H1 (cell line): ENCODE measurements around the gene C17orf107. TPM values are rescaled to one million over a fixed set of nuclear protein-coding genes. Genes with fewer than 3 reads are reported as not detected.

ENCODE experiments used
- CTCF ChIA-PET: fragments of 300-600 bp; sonication (Branson Sonifier 250); formaldehyde crosslinking; loops from one replicate; lab custom pipeline; 2021; ENCODE audit not compliant: partially characterized antibody; lab: Charles Lee
- POLR2A ChIA-PET: fragments of 300-600 bp; sonication (Branson Sonifier 250); formaldehyde crosslinking; loops from one replicate; lab custom pipeline; 2021; ENCODE audit warnings: inconsistent platforms; ENCODE audit not compliant: partially characterized antibody; lab: Charles Lee
- DNase-seq, 2 experiments: peaks; one replicate each; pipeline versions ENCODE4 v3.0.0 to v3.0.0-alpha.2; 2010 to 2022; ENCODE audit warnings: low spot score in 2 of 2, low read depth in 1 of 2, mixed read lengths in 1 of 2
- FAIRE-seq: peaks from 2 replicates; lab custom pipeline; 2011; peaks lifted over from hg19 to GRCh38; lab: Jason Lieb, UNC
- H2AFZ ChIP-seq: 2 replicates; pipeline ENCODE4 v1.8.1; 2012; ENCODE audit warnings: low read length, inconsistent platforms
- H2AK5ac ChIP-seq: 2 replicates; pipeline ENCODE4 v1.6.1; 2013; ENCODE audit warnings: low read depth, low read length
- H2BK120ac ChIP-seq: replicated peaks from 2 replicates; pipeline ENCODE3; 2013; ENCODE audit warnings: low read depth, low read length, inconsistent platforms
- H2BK12ac ChIP-seq: 2 replicates; pipeline ENCODE4 v1.6.1; 2013; ENCODE audit warnings: low read depth, low read length
- H2BK15ac ChIP-seq: 2 replicates; pipeline ENCODE4 v1.6.1; 2013; ENCODE audit warnings: low read length
- H2BK20ac ChIP-seq: 2 replicates; pipeline ENCODE4 v1.6.1; 2013; ENCODE audit warnings: low read length
- H2BK5ac ChIP-seq: 2 replicates; pipeline ENCODE4 v1.6.1; 2013; ENCODE audit warnings: low read depth, low read length
- H3K14ac ChIP-seq: 2 replicates; pipeline ENCODE4 v1.6.1; 2013; ENCODE audit warnings: inconsistent platforms; ENCODE audit not compliant: insufficient read length
- H3K18ac ChIP-seq: 2 replicates; pipeline ENCODE4 v1.6.1; 2013; ENCODE audit warnings: low read length; ENCODE audit errors: extremely low read depth
- H3K23ac ChIP-seq: 2 replicates; pipeline ENCODE4 v1.6.1; 2013; ENCODE audit warnings: inconsistent platforms; ENCODE audit not compliant: insufficient read length
- H3K23me2 ChIP-seq: 2 replicates; pipeline ENCODE4 v1.6.1; 2013; ENCODE audit warnings: low read depth, low read length
- H3K27ac ChIP-seq: 2 replicates; pipeline ENCODE4 v1.6.1; 2011; ENCODE audit warnings: low read depth, low read length, inconsistent platforms
- H3K27me3 ChIP-seq, 4 experiments: replicated peaks in 1 of 4; 1 replicate in 1 of 4; 2 replicates in 3 of 4; pipeline versions ENCODE4 v1.6.1 to v1.8.1; 2011 to 2013; ENCODE audit warnings: low read length in 3 of 4, mild to moderate bottlenecking in 3 of 4, inconsistent platforms in 2 of 4, mixed read lengths in 2 of 4, moderate library complexity in 1 of 4; ENCODE audit not compliant: control insufficient read depth in 3 of 4, insufficient read depth in 3 of 4; ENCODE audit errors: extremely low read depth in 1 of 4
- H3K36me3 ChIP-seq, 4 experiments: 2 replicates each; pipeline versions ENCODE4 v1.6.1 to v1.8.1; 2011 to 2013; ENCODE audit warnings: mild to moderate bottlenecking in 4 of 4, low read length in 3 of 4, moderate library complexity in 2 of 4, control low read depth in 1 of 4, inconsistent platforms in 1 of 4; ENCODE audit not compliant: insufficient read depth in 4 of 4, control insufficient read depth in 2 of 4
- H3K4ac ChIP-seq: replicated peaks from 2 replicates; pipeline ENCODE3; 2013; ENCODE audit warnings: low read length, low read depth, mixed read lengths, inconsistent platforms; ENCODE audit not compliant: insufficient read length
- H3K4me1 ChIP-seq, 4 experiments: replicated peaks in 1 of 4; 1 replicate in 1 of 4; 2 replicates in 3 of 4; pipeline versions ENCODE4 v1.6.1 to v1.8.1; 2011 to 2013; ENCODE audit warnings: low read length in 3 of 4, inconsistent platforms in 2 of 4, mixed read lengths in 1 of 4; ENCODE audit not compliant: insufficient read depth in 4 of 4, control insufficient read depth in 3 of 4
- H3K4me2 ChIP-seq, 2 experiments: 2 replicates each; pipeline versions ENCODE4 v1.6.1 to v1.8.1; 2011 to 2013; ENCODE audit warnings: low read depth in 2 of 2, low read length in 2 of 2, control low read depth in 1 of 2, inconsistent platforms in 1 of 2, mild to moderate bottlenecking in 1 of 2; ENCODE audit not compliant: insufficient read depth in 1 of 2
- H3K4me3 ChIP-seq, 4 experiments: fragments of 200-600, 300-600 bp in 1 of 4; sonication (generic), shearing (Covaris generic), sonication (Bioruptor Twin) in 1 of 4; 2 replicates each; pipeline versions ENCODE4 v1.5.1 to v1.8.1; 2011 to 2016; ENCODE audit warnings: low read length in 4 of 4, low read depth in 3 of 4, control low read depth in 2 of 4, inconsistent platforms in 2 of 4, mild to moderate bottlenecking in 2 of 4, mixed read lengths in 1 of 4, moderate library complexity in 1 of 4; ENCODE audit not compliant: insufficient read depth in 2 of 4; ENCODE audit errors: extremely low read depth in 1 of 4
- H3K56ac ChIP-seq: replicated peaks from 2 replicates; pipeline ENCODE3; 2013; ENCODE audit warnings: low read depth, mild to moderate bottlenecking, mixed read lengths, low read length, inconsistent platforms; ENCODE audit not compliant: insufficient read length
- H3K79me1 ChIP-seq: 2 replicates; pipeline ENCODE4 v1.6.1; 2013; ENCODE audit warnings: low read depth, low read length, control low read depth
- H3K79me2 ChIP-seq, 2 experiments: 2 replicates each; pipeline versions ENCODE4 v1.6.1 to v1.8.1; 2012 to 2013; ENCODE audit warnings: low read length in 2 of 2, mild to moderate bottlenecking in 2 of 2, inconsistent platforms in 1 of 2; ENCODE audit not compliant: insufficient read depth in 2 of 2, control insufficient read depth in 1 of 2
- H3K9ac ChIP-seq, 4 experiments: replicated peaks in 1 of 4; 1 replicate in 1 of 4; 2 replicates in 3 of 4; pipeline versions ENCODE4 v1.6.1 to v1.8.1; 2011 to 2013; ENCODE audit warnings: low read depth in 3 of 4, low read length in 3 of 4, control low read depth in 2 of 4, mild to moderate bottlenecking in 2 of 4, moderate library complexity in 2 of 4, inconsistent platforms in 1 of 4; ENCODE audit errors: extremely low read depth in 1 of 4
- H3K9me3 ChIP-seq, 2 experiments: 2 replicates each; pipeline versions ENCODE4 v1.6.1 to v1.8.1; 2012 to 2013; ENCODE audit warnings: mild to moderate bottlenecking in 2 of 2, moderate library complexity in 2 of 2, control low read depth in 1 of 2, inconsistent platforms in 1 of 2, low read depth in 1 of 2, low read length in 1 of 2, mixed read lengths in 1 of 2; ENCODE audit not compliant: insufficient read depth in 2 of 2
- H4K20me1 ChIP-seq, 2 experiments: replicated peaks in 1 of 2; 2 replicates each; pipeline versions ENCODE3 to v1.8.1; 2011 to 2013; ENCODE audit warnings: inconsistent platforms in 2 of 2, low read length in 2 of 2, mild to moderate bottlenecking in 1 of 2; ENCODE audit not compliant: insufficient read depth in 2 of 2, control insufficient read depth in 1 of 2
- H4K5ac ChIP-seq: 2 replicates; pipeline ENCODE4 v1.6.1; 2013; ENCODE audit warnings: low read length, low read depth, mixed read lengths, inconsistent platforms; ENCODE audit not compliant: insufficient read length
- H4K8ac ChIP-seq: 2 replicates; pipeline ENCODE4 v1.8.0; 2013; ENCODE audit warnings: mild to moderate bottlenecking, moderate library complexity, low read length, inconsistent platforms; ENCODE audit not compliant: insufficient read depth; ENCODE audit errors: extremely low read depth
- H4K91ac ChIP-seq: replicated peaks from 2 replicates; pipeline ENCODE3; 2013; ENCODE audit warnings: low read length, mixed read lengths, inconsistent platforms; ENCODE audit not compliant: insufficient read length
- CREB1 ChIP-seq: IDR thresholded peaks from 2 replicates; pipeline ENCODE4 v1.6.1; 2012; ENCODE audit warnings: inconsistent platforms
- KDM5A ChIP-seq: fragments of 200-600 bp; IDR thresholded peaks from 2 replicates; pipeline ENCODE4 v1.7.1; 2012; ENCODE audit warnings: mild to moderate bottlenecking, low read length, inconsistent platforms, mixed read lengths
- NANOG ChIP-seq: IDR thresholded peaks from 2 replicates; pipeline ENCODE4 v1.6.1; 2011; ENCODE audit warnings: low read length, low read depth, mild to moderate bottlenecking, inconsistent platforms; ENCODE audit not compliant: insufficient read depth, poor library complexity, severe bottlenecking
- POLR2A ChIP-seq, 2 experiments: IDR thresholded peaks; 1 replicate in 1 of 2; 2 replicates in 1 of 2; pipeline ENCODE4 v1.6.1; 2011; ENCODE audit warnings: low read depth in 2 of 2, low read length in 2 of 2, mild to moderate bottlenecking in 2 of 2; ENCODE audit errors: control extremely low read depth in 1 of 2
- RNF2 ChIP-seq: fragments of 200-900, 300-1000 bp; sonication (generic); IDR thresholded peaks from 2 replicates; pipeline ENCODE4 v1.7.1; 2016; ENCODE audit warnings: borderline replicate concordance, low read depth, mild to moderate bottlenecking, antibody characterized with exemption, low read length; ENCODE audit not compliant: poor library complexity, severe bottlenecking; ENCODE audit errors: missing control alignments
- SIN3A ChIP-seq, 2 experiments: IDR thresholded peaks in 1 of 2; conservative IDR thresholded peaks in 1 of 2; 2 replicates each; pipeline ENCODE4 v1.6.1; 2011 to 2012; ENCODE audit warnings: low read length in 2 of 2, improper control_type of control experiment in 1 of 2, low read depth in 1 of 2, mild to moderate bottlenecking in 1 of 2
- SP2 ChIP-seq: IDR thresholded peaks from 2 replicates; pipeline ENCODE4 v1.6.1; 2012; ENCODE audit warnings: mild to moderate bottlenecking, low read length, inconsistent platforms
- WGBS, 2 experiments: shearing (Covaris generic) in 1 of 2; methylation state at CpG; one replicate each; pipeline versions ENCODE4 v1.1.6 to v1.1.7; 2013 to 2015; ENCODE audit warnings: low lambda C conversion rate in 2 of 2, mixed read lengths in 2 of 2, inconsistent platforms in 1 of 2, low coverage in 1 of 2, missing lambda C conversion rate in 1 of 2; ENCODE audit not compliant: insufficient replicate concordance in 2 of 2, insufficient coverage in 1 of 2, insufficient read length in 1 of 2; ENCODE audit errors: extremely low coverage in 1 of 2, missing lambda C conversion rate in 1 of 2; 5-methylcytosine and 5-hydroxymethylcytosine counted together
- polyA plus RNA-seq, 7 experiments: library from polyadenylated mRNA; depleted of rRNA in 3 of 7; stranded (reverse) in 5 of 7; unstranded in 2 of 7; fragments of >200 nt in 5 of 7; fragments of 200-250 nt in 2 of 7; gene quantifications; 1 replicate in 5 of 7; 2 replicates in 1 of 7; 4 replicates in 1 of 7; pipeline versions ENCODE4 v1.2.1 to v1.2.3, GENCODE V29; 2011 to 2013; ENCODE audit warnings: missing spikeins in 2 of 7, mixed read lengths in 2 of 7
- total RNA-seq: library from RNA; stranded (reverse); fragmentation: NEBNext Ultra II Directional; extraction: Animal tissue kit (Norgen Biotek cat#: 25700); gene quantifications from 2 replicates; pipeline ENCODE4 v1.2.1, GENCODE V29; 2021
- TF ChIP-seq, protein P1 (sequence below): IDR thresholded peaks from 2 replicates; pipeline ENCODE4 v1.6.1; 2011; ENCODE audit warnings: low read depth, mild to moderate bottlenecking, low read length; ENCODE audit not compliant: insufficient read depth
- TF ChIP-seq, protein P2 (sequence below): IDR thresholded peaks from 2 replicates; pipeline ENCODE4 v1.6.1; 2012; ENCODE audit warnings: inconsistent platforms
- TF ChIP-seq, protein P3 (sequence below): IDR thresholded peaks from 2 replicates; pipeline ENCODE4 v1.6.1; 2012; ENCODE audit warnings: inconsistent platforms

Gene C17orf107
- total and polyA plus RNA-seq, 2 of the 8 experiments (the other 6 are each of a cell fraction or from before 2014, with no cell fraction given): 0.39 to 0.45 TPM

DNA sequence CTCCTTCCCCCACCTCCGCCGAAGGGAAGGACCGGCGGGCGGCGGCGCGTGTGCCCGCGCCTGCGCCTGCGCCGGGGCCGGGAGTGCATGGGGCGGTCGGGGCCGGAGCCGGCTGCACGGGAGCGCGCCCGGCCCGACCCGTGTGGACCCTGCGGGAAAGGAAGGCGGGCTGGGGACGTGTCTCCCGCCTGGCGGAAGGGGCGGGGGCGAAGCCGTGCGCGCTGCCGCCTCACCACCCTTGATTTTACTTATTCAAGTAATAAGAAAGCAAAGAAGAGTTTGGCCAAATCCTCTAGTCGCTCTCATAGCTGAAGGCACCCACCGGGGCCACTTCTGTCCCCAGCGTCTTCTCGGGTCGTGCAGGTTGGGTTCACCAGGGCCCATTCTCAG lies 49.6 kb downstream of the C17orf107 start:
- H4K20me1 ChIP-seq: peaks cover 16 to 18% of the 10 kb centered on the region in 2 experiments
- H3K9ac ChIP-seq: peak overlapping the region in 3 of 4 experiments; percentile 75 to 93 (median 77); a peak in 6 of 7 replicates
- peaks cover 2 to 28% (median 22%) of the 10 kb centered on the region in 4 experiments for H3K36me3 ChIP-seq
- 0% methylated on average over 26 of the region's 40 CpGs; no CpG with 5 or more reads in 1 of the 2 experiments for WGBS, 2 experiments
- 0 out of 2 replicates have a peak, but pooled peaks cover 2% of the 10 kb centered on the region for H3K79me1 ChIP-seq
- H4K8ac ChIP-seq: peak overlapping the region; percentile 73; the same call in 1 of the 2 replicates
- DNase-seq: peak in 1 of 2 experiments; percentile 85
- no peak overlapping the region for H3K14ac ChIP-seq
- 0 out of 2 replicates have a peak overlapping the region, but pooled peaks have one; percentile 85 for H2BK12ac ChIP-seq
- peak overlapping the region; percentile 81; the same call in 1 of the 2 replicates for H2BK15ac ChIP-seq
- peak overlapping the region; percentile 94 for H4K91ac ChIP-seq
- peak overlapping the region; percentile 93 for H3K56ac ChIP-seq
- H3K79me2 ChIP-seq: peaks cover 8 to 39% of the 10 kb centered on the region in 2 experiments
- H3K23ac ChIP-seq: no peak overlapping the region
- ChIA-PET POLR2A (interaction anchor here (0.6 to 32.4 kb wide), 19 partner anchors 2 to 338 kb away, joined by 3 to 987 read pairs (median 5); partner anchors contain the start of genes C17orf107, CAMTA2, ENO3 and GP1BA), CTCF (interaction anchor here (1.0 to 2.1 kb wide), 2 partner anchors 9 to 18 kb away, joined by 3 to 5 read pairs; partner anchors contain the start of genes RNF167 and SLC25A11)
- peak overlapping the region; percentile 62 for H3K4ac ChIP-seq
- peak overlapping the region; percentile 94; the same call in 1 of the 2 replicates for H3K27ac ChIP-seq
- H3K9me3 ChIP-seq: no peaks in the 10 kb centered on the region
- H3K4me3 ChIP-seq: peak overlapping the region; percentile 87 to 99 (median 96)
- peaks cover 18% of the 10 kb centered on the region for H3K23me2 ChIP-seq
- peak overlapping the region; percentile 97 for H3K18ac ChIP-seq
- FAIRE-seq: no peak
- H3K4me2 ChIP-seq: peak overlapping the region; percentile 87 to 95
- H2AK5ac ChIP-seq: no peak overlapping the region
- peak overlapping the region; percentile 94 for H2BK5ac ChIP-seq
- H4K5ac ChIP-seq: peak overlapping the region; percentile 97
- no peak overlapping the region for H2BK20ac ChIP-seq
- no peaks in the 10 kb centered on the region for H3K27me3 ChIP-seq
- no peak overlapping the region for H2AFZ ChIP-seq
- peaks cover 4 to 17% (median 12%) of the 10 kb centered on the region in 4 experiments for H3K4me1 ChIP-seq
- peak overlapping the region; percentile 35 for H2BK120ac ChIP-seq
- TF ChIP-seq CREB1 (no peak), SP2 (no peak), RNF2 (no peak), SIN3A (conservative IDR thresholded peaks at IDR 0.05 in 1 of 2, IDR thresholded peaks at IDR 0.05 in 1 of 2; ENCODE audit: low read depth in 1 of 2, low read length in 2 of 2) (0 out of 4 replicates have a peak, but pooled peaks of 1 of the 2 experiments have one; percentile 9), POLR2A (IDR thresholded peaks at IDR 0.05; ENCODE audit: control extremely low read depth in 1 of 2, low read depth in 2 of 2, low read length in 2 of 2) (peak in 1 of 2 experiments; percentile 25; a peak in 2 of 3 replicates), NANOG (no peak), KDM5A (no peak)
- TF ChIP-seq, protein P1, sequence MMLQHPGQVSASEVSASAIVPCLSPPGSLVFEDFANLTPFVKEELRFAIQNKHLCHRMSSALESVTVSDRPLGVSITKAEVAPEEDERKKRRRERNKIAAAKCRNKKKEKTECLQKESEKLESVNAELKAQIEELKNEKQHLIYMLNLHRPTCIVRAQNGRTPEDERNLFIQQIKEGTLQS: no peak
- TF ChIP-seq, protein P2, sequence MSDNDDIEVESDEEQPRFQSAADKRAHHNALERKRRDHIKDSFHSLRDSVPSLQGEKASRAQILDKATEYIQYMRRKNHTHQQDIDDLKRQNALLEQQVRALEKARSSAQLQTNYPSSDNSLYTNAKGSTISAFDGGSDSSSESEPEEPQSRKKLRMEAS: peak; percentile 11; the same call in 1 of the 2 replicates
- TF ChIP-seq, protein P3, sequence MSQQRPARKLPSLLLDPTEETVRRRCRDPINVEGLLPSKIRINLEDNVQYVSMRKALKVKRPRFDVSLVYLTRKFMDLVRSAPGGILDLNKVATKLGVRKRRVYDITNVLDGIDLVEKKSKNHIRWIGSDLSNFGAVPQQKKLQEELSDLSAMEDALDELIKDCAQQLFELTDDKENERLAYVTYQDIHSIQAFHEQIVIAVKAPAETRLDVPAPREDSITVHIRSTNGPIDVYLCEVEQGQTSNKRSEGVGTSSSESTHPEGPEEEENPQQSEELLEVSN: no peak
